B cell (primary cell): Measurements from ENCODE around the gene LHCGR. TPM values are rescaled to one million over a fixed set of nuclear protein-coding genes. Genes with fewer than 3 reads are reported as not detected.
"Not testable (repeated sequence)": the region's sequence is repeated elsewhere in the genome, so short reads cannot be mapped to it uniquely, and the experiment has no call there.

Experiments
- ATAC-seq: fragments of 200-7000 bp; cut with Tn5 transposase; one replicate; pipeline ENCODE4 v1.10.0; 2021; ENCODE audit warnings: low read depth, mild to moderate bottlenecking, moderate number of reproducible peaks, moderate library complexity
- CTCF ChIA-PET: fragments of 350-600 bp; sonication (Branson Sonifier 250); formaldehyde crosslinking; loops from one replicate; lab custom pipeline; 2021; ENCODE audit warnings: antibody characterized with exemption, inconsistent platforms; lab: Charles Lee
- POLR2A ChIA-PET: fragments of 350-600 bp; sonication (Branson Sonifier 250); formaldehyde crosslinking; loops from one replicate; lab custom pipeline; 2021; ENCODE audit warnings: antibody characterized with exemption; lab: Charles Lee
- DNase-seq: peaks from one replicate; pipeline ENCODE4 v3.0.0; 2013
- H2AFZ ChIP-seq: 2 replicates; pipeline ENCODE4 v1.6.1; 2012; ENCODE audit warnings: mild to moderate bottlenecking, low read depth, low read length; ENCODE audit not compliant: insufficient read depth, poor library complexity, severe bottlenecking
- H3K27ac ChIP-seq, 2 donors: 1 replicate in 1 of 2; 2 replicates in 1 of 2; pipeline ENCODE4 v1.5.1; 2012 to 2013; ENCODE audit warnings: low read length in 2 of 2, mild to moderate bottlenecking in 2 of 2, moderate library complexity in 1 of 2
- H3K27me3 ChIP-seq, 4 experiments: fragments of 200-600 bp in 1 of 4; sonication (generic) in 1 of 4; replicated peaks in 1 of 4; 1 replicate in 2 of 4; 2 replicates in 2 of 4; pipeline versions ENCODE4 v1.6.1 to v1.7.0; 2013 to 2016; ENCODE audit warnings: low read length in 3 of 4, mild to moderate bottlenecking in 2 of 4, mixed read lengths in 1 of 4, moderate library complexity in 1 of 4; ENCODE audit not compliant: insufficient read depth in 4 of 4, control insufficient read depth in 3 of 4; ENCODE audit errors: control extremely low read depth in 1 of 4
- H3K36me3 ChIP-seq, 2 experiments: replicated peaks in 1 of 2; 1 replicate in 1 of 2; 2 replicates in 1 of 2; pipeline versions ENCODE4 v1.6.1 to v1.7.1; 2013; ENCODE audit warnings: low read length in 1 of 2; ENCODE audit not compliant: insufficient read depth in 2 of 2, control insufficient read depth in 1 of 2; ENCODE audit errors: control extremely low read depth in 1 of 2, extremely low read depth in 1 of 2
- H3K4me1 ChIP-seq, 2 donors: fragments of 200-600 bp in 1 of 2; sonication (generic) in 1 of 2; 1 replicate in 1 of 2; 2 replicates in 1 of 2; pipeline versions ENCODE4 v1.5.1 to v1.6.1; 2013 to 2017; ENCODE audit warnings: low read length in 2 of 2; ENCODE audit not compliant: control insufficient read depth in 2 of 2, insufficient read depth in 2 of 2
- H3K4me2 ChIP-seq: replicated peaks from 2 replicates; pipeline ENCODE3; 2012; ENCODE audit warnings: mild to moderate bottlenecking, low read depth, low read length; ENCODE audit not compliant: poor library complexity, severe bottlenecking
- H3K4me3 ChIP-seq, 5 experiments: fragments of 200-600 bp in 1 of 5; sonication (generic) in 1 of 5; 1 replicate in 3 of 5; 2 replicates in 2 of 5; pipeline versions ENCODE4 v1.5.1 to v1.7.0; 2011 to 2016; ENCODE audit warnings: low read length in 4 of 5, mild to moderate bottlenecking in 4 of 5, low read depth in 2 of 5, control low read depth in 1 of 5, moderate library complexity in 1 of 5; ENCODE audit not compliant: insufficient read depth in 1 of 5; ENCODE audit errors: control extremely low read depth in 1 of 5, extremely low read depth in 1 of 5
- H3K79me2 ChIP-seq: fragments of 200-600 bp; sonication (generic); one replicate; pipeline ENCODE4 v1.6.0; 2016; ENCODE audit warnings: low read length; ENCODE audit not compliant: control insufficient read depth, insufficient read depth
- H3K9ac ChIP-seq: fragments of 200-600 bp; sonication (generic); 2 replicates; pipeline ENCODE4 v1.6.1; 2017; ENCODE audit warnings: mild to moderate bottlenecking, low read length, moderate library complexity
- H3K9me3 ChIP-seq, 3 donors: one replicate each; pipeline versions ENCODE4 v1.6.1 to v1.7.1; 2013; ENCODE audit warnings: low read length in 2 of 3; ENCODE audit not compliant: control insufficient read depth in 2 of 3, insufficient read depth in 1 of 3; ENCODE audit errors: control extremely low read depth in 1 of 3
- H4K20me1 ChIP-seq: 2 replicates; pipeline ENCODE4 v1.6.0; 2012; ENCODE audit warnings: mild to moderate bottlenecking, low read length; ENCODE audit not compliant: insufficient read depth, control insufficient read depth, poor library complexity, severe bottlenecking
- H3K27ac Mint-ChIP-seq: one replicate; pipeline ENCODE4 v1.8.0; 2021; ENCODE audit warnings: mixed read lengths
- H3K27me3 Mint-ChIP-seq: one replicate; pipeline ENCODE4 v1.8.0; 2021; ENCODE audit warnings: mixed read lengths
- H3K4me1 Mint-ChIP-seq: one replicate; pipeline ENCODE4 v1.8.0; 2021; ENCODE audit warnings: mixed read lengths
- H3K4me3 Mint-ChIP-seq: one replicate; pipeline ENCODE4 v1.8.0; 2021; ENCODE audit warnings: mixed read lengths
- H3K9me3 Mint-ChIP-seq: one replicate; pipeline ENCODE4 v1.8.0; 2022; ENCODE audit warnings: mixed read lengths; ENCODE audit not compliant: insufficient read depth
- CTCF ChIP-seq: fragments of 200-600 bp; IDR thresholded peaks from one replicate; pipeline ENCODE4 v1.8.0; 2022; ENCODE audit warnings: antibody characterized with exemption, mild to moderate bottlenecking
- EZH2 ChIP-seq: IDR thresholded peaks from 2 replicates; pipeline ENCODE4 v1.6.1; 2012; ENCODE audit warnings: borderline replicate concordance, low read depth, mild to moderate bottlenecking, moderate library complexity, low read length; ENCODE audit not compliant: insufficient read depth, poor library complexity, severe bottlenecking
- WGBS: methylation state at CpG from one replicate; pipeline ENCODE4 v1.1.5; 2013; ENCODE audit warnings: missing lambda C conversion rate; ENCODE audit not compliant: insufficient coverage; 5-methylcytosine and 5-hydroxymethylcytosine counted together
- intact Hi-C: fragments of 100-400 bp; cut with micrococcal nuclease; formaldehyde crosslinking; loops from one replicate; pipeline ENCODE4 v1.10.0; 2022
- polyA plus RNA-seq: library from polyadenylated mRNA; depleted of rRNA; stranded (reverse); fragments of >200 nt; gene quantifications from 2 replicates; pipeline ENCODE4 v1.2.3, GENCODE V29; 2012
- total RNA-seq, 2 donors: library from RNA; stranded (reverse); fragments of 120-200 nt in 1 of 2; gene quantifications; 1 replicate in 1 of 2; 2 replicates in 1 of 2; pipeline versions ENCODE4 v1.2.3 to v1.2.4, GENCODE V29; 2013 to 2022

LHCGR gene
- total and polyA plus RNA-seq, 2 donors (not counting 1 experiment from before 2014, with no cell fraction given), result not detected

DNA sequence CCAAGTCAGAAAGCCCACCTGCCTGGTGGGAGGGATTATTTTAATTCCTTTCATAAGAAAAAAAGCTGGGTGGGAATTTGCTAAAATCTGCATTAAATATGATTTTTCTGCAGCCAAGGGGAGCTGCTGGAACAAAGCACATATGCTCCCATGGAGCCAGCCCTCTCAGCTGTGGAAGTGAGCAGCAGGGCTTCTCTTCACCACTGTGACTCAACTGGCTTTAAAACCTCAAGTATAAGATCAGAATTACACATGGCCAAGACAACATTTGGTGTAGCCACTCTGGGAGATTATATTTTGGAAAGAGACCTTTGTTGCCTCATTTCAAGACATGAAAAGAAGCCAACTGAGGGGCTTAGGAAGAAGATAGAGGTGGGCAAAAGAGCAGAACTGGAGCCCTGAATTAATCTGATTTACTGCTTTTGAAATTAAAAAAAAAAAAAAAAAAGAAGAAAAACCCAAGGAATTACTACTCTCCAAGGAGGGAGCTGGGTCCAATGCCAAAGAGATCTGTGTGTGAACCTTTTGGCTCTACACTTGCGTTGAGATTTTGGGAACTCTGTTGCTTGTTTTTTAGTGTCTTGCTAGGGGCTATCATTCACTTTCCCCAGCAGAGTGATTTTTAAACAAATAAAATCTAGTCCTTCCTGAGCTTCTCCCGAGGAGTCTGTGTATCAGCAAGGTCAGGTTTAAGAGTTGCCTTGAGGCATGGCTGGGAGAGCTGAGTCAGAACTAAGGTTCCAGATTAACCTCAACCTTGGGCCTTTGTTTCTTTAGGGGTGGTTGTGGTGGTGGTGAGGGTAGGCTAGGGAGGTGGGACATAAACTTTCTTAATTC is 6.0 kb downstream of the LHCGR start:
- Mint-ChIP-seq H3K9me3 (no peaks in the 10 kb centered on the region), H3K4me3 (no peak overlapping the region), H3K27ac (no peak overlapping the region), H3K4me1 (peaks cover 10% of the 10 kb centered on the region), H3K27me3 (peaks cover 4% of the 10 kb centered on the region)
- Histone ChIP-seq H2AFZ (no peak overlapping the region), H3K27ac (no peak overlapping the region), H3K27me3 (peaks cover 0 to 2% (median 0%) of the 10 kb centered on the region in 4 experiments), H3K79me2 (no peaks in the 10 kb centered on the region), H3K9ac (no peak overlapping the region), H3K4me2 (no peak overlapping the region), H3K9me3 (no peaks in the 10 kb centered on the region), H3K36me3 (no peaks in the 10 kb centered on the region), H4K20me1 (no peaks in the 10 kb centered on the region), H3K4me3 (no peak overlapping the region), H3K4me1 (no peaks in the 10 kb centered on the region)
- POLR2A ChIA-PET, result no interaction called here
- WGBS, result no CpG with 5 or more reads among the region's 2 CpGs
- intact Hi-C loops, result no loop called here
- DNase-seq (no peak), ATAC-seq (no peak)
- TF ChIP-seq EZH2, result no peak
- CTCF ChIA-PET, result no interaction called here

- WGBS, result 71% methylated on average over 4 of the region's 6 CpGs
- no peak overlapping the region for H3K27ac ChIP-seq
- TF ChIP-seq CTCF (no peak), EZH2 (no peak)
- no peak overlapping the region for H3K4me2 ChIP-seq
- H3K4me3 ChIP-seq, result no peak overlapping the region
- no peaks in the 10 kb centered on the region for H3K4me1 ChIP-seq
- H3K9me3 ChIP-seq, result no peaks in the 10 kb centered on the region
- H3K36me3 ChIP-seq, result no peaks in the 10 kb centered on the region
- ATAC-seq (no peak), DNase-seq (no peak)
- H3K9ac ChIP-seq, result no peak overlapping the region
- H3K27me3 ChIP-seq, result no peaks in the 10 kb centered on the region
- no peaks in the 10 kb centered on the region for H3K79me2 ChIP-seq
- no peak overlapping the region for H2AFZ ChIP-seq
- H4K20me1 ChIP-seq, result no peaks in the 10 kb centered on the region
- intact Hi-C loops, result no loop called here
- Mint-ChIP-seq H3K4me1 (peaks cover 10% of the 10 kb centered on the region), H3K9me3 (no peaks in the 10 kb centered on the region), H3K27ac (no peak overlapping the region), H3K27me3 (no peaks in the 10 kb centered on the region), H3K4me3 (no peak overlapping the region)
- ChIA-PET POLR2A (no interaction called here), CTCF (no interaction called here)
Measured at GRCh38 chr2:48747319-48747718, 8.2 kb downstream of the LHCGR start.

GRCh38 chr2:48739236-48739635 is 16.3 kb downstream of the LHCGR start:
- CTCF ChIA-PET, intact Hi-C loops, H3K4me2 ChIP-seq, H3K36me3 ChIP-seq, H3K4me3 ChIP-seq, H3K79me2 ChIP-seq, H3K9me3 ChIP-seq, DNase-seq, H3K4me3 Mint-ChIP-seq, H2AFZ ChIP-seq, H3K9me3 Mint-ChIP-seq, H3K9ac ChIP-seq, POLR2A ChIA-PET, H3K4me1 ChIP-seq, H3K27me3 Mint-ChIP-seq, H3K27ac Mint-ChIP-seq, H3K4me1 Mint-ChIP-seq, H4K20me1 ChIP-seq, H3K27ac ChIP-seq, ATAC-seq, H3K27me3 ChIP-seq: not testable (repeated sequence)
- WGBS, result no CpG with 5 or more reads among the region's 4 CpGs
